Lower leg skin (tissue), 3 donors: ENCODE results near the gene KCTD7.

ENCODE experiments used
- CTCF ChIP-seq, 3 donors: fragments of 450-650 bp; IDR thresholded peaks; one replicate each; pipeline ENCODE4 v1.5.1; 2016; ENCODE audit warnings: antibody characterized with exemption in 3 of 3, mild to moderate bottlenecking in 3 of 3, moderate library complexity in 2 of 3
- POLR2A ChIP-seq, 2 donors: fragments of 450-650 bp; IDR thresholded peaks; one replicate each; pipeline ENCODE4 v1.6.1; 2016 to 2017; ENCODE audit warnings: antibody characterized with exemption in 2 of 2, mild to moderate bottlenecking in 1 of 2, moderate library complexity in 1 of 2

- TF ChIP-seq CTCF (IDR thresholded peaks at IDR 0.05) (no peak), POLR2A (IDR thresholded peaks at IDR 0.05) (no peak)
Observed at GRCh38 chr7:66689081-66689480, 60.4 kb downstream of the KCTD7 start.
